ENCODE results near the gene MAP3K5. TPM values are rescaled to one million over a fixed set of nuclear protein-coding genes. Genes with fewer than 3 reads are reported as not detected.

MAP3K5 gene
- total and polyA plus RNA-seq, 2 of the 8 experiments (the other 6 are each of a cell fraction or from before 2014, with no cell fraction given), result 0.63 to 2.6 TPM

- Histone ChIP-seq H3K27me3 (replicated peaks in 1 of 4; ENCODE audit: control insufficient read depth in 3 of 4, extremely low read depth in 1 of 4, insufficient read depth in 3 of 4, low read length in 3 of 4) (no peaks in the 10 kb centered on the region), H4K20me1 (replicated peaks in 1 of 2; ENCODE audit: control insufficient read depth in 1 of 2, insufficient read depth in 2 of 2, low read length in 2 of 2) (no peaks in the 10 kb centered on the region), H3K4me3 (ENCODE audit: extremely low read depth in 1 of 4, insufficient read depth in 2 of 4, low read depth in 3 of 4, low read length in 4 of 4) (no peak overlapping the region), H3K23me2 (ENCODE audit: low read depth, low read length) (no peaks in the 10 kb centered on the region), H2AK5ac (ENCODE audit: low read depth, low read length) (no peak overlapping the region), H2BK5ac (ENCODE audit: low read depth, low read length) (no peak overlapping the region), H3K4me1 (replicated peaks in 1 of 4; ENCODE audit: control insufficient read depth in 3 of 4, insufficient read depth in 4 of 4, low read length in 3 of 4) (no peaks in the 10 kb centered on the region), H3K79me2 (ENCODE audit: control insufficient read depth in 1 of 2, insufficient read depth in 2 of 2, low read length in 2 of 2) (no peaks in the 10 kb centered on the region), H2BK20ac (ENCODE audit: low read length) (no peak overlapping the region), H2BK12ac (ENCODE audit: low read depth, low read length) (no peak overlapping the region), H3K9me3 (ENCODE audit: insufficient read depth in 2 of 2, low read depth in 1 of 2, low read length in 1 of 2) (no peaks in the 10 kb centered on the region), H3K79me1 (ENCODE audit: low read depth, low read length) (no peaks in the 10 kb centered on the region; the same call in 1 of the 2 replicates), H4K8ac (ENCODE audit: extremely low read depth, insufficient read depth, low read length) (no peak overlapping the region), H3K9ac (replicated peaks in 1 of 4; ENCODE audit: extremely low read depth in 1 of 4, low read depth in 3 of 4, low read length in 3 of 4) (no peak overlapping the region), H2AFZ (ENCODE audit: low read length) (no peak overlapping the region), H3K14ac (ENCODE audit: insufficient read length) (no peak overlapping the region), H3K4ac (replicated peaks; ENCODE audit: insufficient read length, low read depth, low read length) (no peak overlapping the region), H3K36me3 (ENCODE audit: control insufficient read depth in 2 of 4, insufficient read depth in 4 of 4, low read length in 3 of 4) (no peaks in the 10 kb centered on the region), H2BK15ac (ENCODE audit: low read length) (no peak overlapping the region), H3K27ac (ENCODE audit: low read depth, low read length) (no peak overlapping the region), H2BK120ac (replicated peaks; ENCODE audit: low read depth, low read length) (no peak overlapping the region), H3K4me2 (ENCODE audit: insufficient read depth in 1 of 2, low read depth in 2 of 2, low read length in 2 of 2) (no peak overlapping the region), H3K18ac (ENCODE audit: extremely low read depth, low read length) (no peak overlapping the region), H3K56ac (replicated peaks; ENCODE audit: insufficient read length, low read depth, low read length) (no peak overlapping the region), H4K5ac (ENCODE audit: insufficient read length, low read depth, low read length) (no peak overlapping the region), H3K23ac (ENCODE audit: insufficient read length) (no peak overlapping the region), H4K91ac (replicated peaks; ENCODE audit: insufficient read length, low read length) (no peak overlapping the region)
- DNase-seq (ENCODE audit: low read depth in 1 of 2, low spot score in 2 of 2) (no peak), FAIRE-seq (no peak)
- 80% methylated on average over 1 of the region's 1 CpG; no CpG with 5 or more reads in 1 of the 2 experiments for WGBS, 2 experiments (ENCODE audit: extremely low coverage in 1 of 2, insufficient coverage in 1 of 2, insufficient read length in 1 of 2, insufficient replicate concordance in 2 of 2, low coverage in 1 of 2, low lambda C conversion rate in 2 of 2, missing lambda C conversion rate in 1 of 2)
- ChIA-PET CTCF (ENCODE audit: partially characterized antibody) (interaction anchor here (1.5 kb wide), 1 partner anchor 90 kb away, joined by 7 read pairs; no protein-coding TSS in a partner anchor), POLR2A (ENCODE audit: partially characterized antibody) (no interaction called here)
- TF ChIP-seq HDAC6 (IDR thresholded peaks at IDR 0.05; ENCODE audit: low read depth, low read length) (no peak), SIRT6 (IDR thresholded peaks at IDR 0.05; ENCODE audit: low read length) (no peak), SP1 (IDR thresholded peaks at IDR 0.05; ENCODE audit: low read depth, low read length) (no peak), CBX5 (IDR thresholded peaks at IDR 0.05; ENCODE audit: low read depth, low read length) (no peak), POLR2A (IDR thresholded peaks at IDR 0.05; ENCODE audit: control extremely low read depth in 1 of 2, low read depth in 2 of 2, low read length in 2 of 2) (no peak), CHD2 (IDR thresholded peaks at IDR 0.05; ENCODE audit: low read length) (no peak), CEBPB (IDR thresholded peaks at IDR 0.05; ENCODE audit: low read depth, low read length) (no peak), FOSL1 (IDR thresholded peaks at IDR 0.05; ENCODE audit: insufficient read depth, low read depth, low read length) (no peak), RBBP5 (IDR thresholded peaks at IDR 0.05; ENCODE audit: borderline replicate concordance, low read depth, low read length) (no peak), TEAD4 (IDR thresholded peaks at IDR 0.05; ENCODE audit: low read depth, low read length) (no peak), TAF7 (optimal IDR thresholded peaks at IDR 0.05; ENCODE audit: borderline replicate concordance, low read depth, low read length) (no peak), POLR2AphosphoS5 (IDR thresholded peaks at IDR 0.05; ENCODE audit: low read depth, low read length) (no peak), RFX5 (IDR thresholded peaks at IDR 0.05; ENCODE audit: borderline replicate concordance, low read depth, low read length) (no peak), EGR1 (IDR thresholded peaks at IDR 0.05; ENCODE audit: borderline replicate concordance, low read depth, low read length) (no peak), ATF3 (IDR thresholded peaks at IDR 0.05; ENCODE audit: insufficient read depth, low read depth, low read length) (no peak), ZNF274 (IDR thresholded peaks at IDR 0.05; ENCODE audit: borderline replicate concordance, extremely low read depth, low read length) (no peak)
Observed at GRCh38 chr6:136734977-136735376, 57.3 kb downstream of the MAP3K5 start.

All from H1 (cell line).